ENCODE measurements around the gene HOXB5.

The HOXB5 gene

DNA sequence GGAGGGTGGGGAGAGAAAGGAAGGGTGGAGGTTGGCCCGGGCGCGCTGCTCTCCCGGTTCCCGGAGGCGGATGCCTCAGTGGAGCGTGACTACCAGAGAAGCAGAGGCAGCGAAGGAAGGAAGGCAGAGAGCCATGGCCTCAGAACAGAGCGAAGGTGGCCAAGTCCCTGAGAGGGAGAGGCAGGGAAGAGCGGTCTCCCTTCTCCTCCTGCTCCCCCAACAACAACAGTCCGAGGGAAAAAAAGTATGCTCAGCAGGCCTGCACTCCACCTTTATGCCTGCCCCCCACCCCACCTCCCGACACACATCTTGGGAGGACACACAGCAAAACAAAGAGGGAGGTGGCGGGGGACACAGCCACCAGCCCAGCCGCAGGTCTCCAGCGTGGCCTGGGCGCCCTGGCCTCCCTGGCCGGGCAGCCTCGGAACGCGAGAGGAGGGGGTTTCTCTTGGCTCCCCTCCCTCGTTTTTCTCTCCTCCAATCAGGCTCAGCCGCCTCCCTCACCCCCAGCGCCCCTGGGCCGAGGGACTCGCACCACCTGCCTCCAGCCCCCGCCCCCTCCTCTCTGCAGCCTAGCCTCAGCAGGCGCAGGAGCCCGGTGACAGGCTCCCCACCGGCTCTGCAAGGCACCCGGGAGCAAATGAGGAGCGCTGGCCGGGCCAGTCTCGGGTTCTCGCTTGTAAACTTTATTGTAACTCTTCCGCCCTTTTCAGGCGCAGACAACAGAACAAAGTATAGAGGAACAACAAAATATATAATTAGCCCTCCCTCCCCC is 18.3 kb upstream of the HOXB5 start:
- peak overlapping the region; percentile 86 for H3K4me2 ChIP-seq (ENCODE audit: low read length)
- H3K27ac ChIP-seq (ENCODE audit: low read depth, low read length): peak overlapping the region; percentile 36
- no peak for DNase-seq
- H3K23ac ChIP-seq (ENCODE audit: low read length): no peak overlapping the region
- H2AFZ ChIP-seq (ENCODE audit: insufficient read depth, low read length, poor library complexity): peak overlapping the region; percentile 20
- H3K4me1 ChIP-seq (ENCODE audit: control insufficient read depth in 1 of 2, insufficient read depth in 2 of 2, low read length in 2 of 2): peaks cover 13 to 14% of the 10 kb centered on the region in 2 experiments
- peaks cover 35% of the 10 kb centered on the region for H3K27me3 ChIP-seq (ENCODE audit: insufficient read depth, low read length)
- H3K79me2 ChIP-seq (ENCODE audit: control insufficient read depth, insufficient read depth, low read length, poor library complexity): peaks cover 5% of the 10 kb centered on the region
- H4K12ac ChIP-seq (ENCODE audit: low read depth, low read length): peak overlapping the region; percentile 75
- no peak overlapping the region for H2AK5ac ChIP-seq (ENCODE audit: low read length)
- no peaks in the 10 kb centered on the region for H3K36me3 ChIP-seq (ENCODE audit: control insufficient read depth in 1 of 2, insufficient read depth in 2 of 2, low read length in 2 of 2)
- peak overlapping the region; percentile 47 for H2BK5ac ChIP-seq (ENCODE audit: low read depth, low read length, poor library complexity)
- H3K4me3 ChIP-seq (ENCODE audit: low read depth, low read length): peak overlapping the region; percentile 13
- H4K91ac ChIP-seq (ENCODE audit: low read depth, low read length): peak overlapping the region; percentile 65
- peak overlapping the region; percentile 38 for H3K14ac ChIP-seq (ENCODE audit: low read length)
- H3K9me3 ChIP-seq (ENCODE audit: insufficient read depth, low read depth, low read length): peaks cover 2% of the 10 kb centered on the region
- peak overlapping the region; percentile 20 for H3K9ac ChIP-seq (ENCODE audit: low read length)
- H3K4ac ChIP-seq (ENCODE audit: low read depth, low read length): no peak overlapping the region
- no peak overlapping the region for H3K18ac ChIP-seq (ENCODE audit: low read length)
- H2BK120ac ChIP-seq (ENCODE audit: insufficient read depth, low read length, poor library complexity): no peak overlapping the region
- peaks cover 18% of the 10 kb centered on the region for H3K79me1 ChIP-seq (ENCODE audit: low read length)
- H2BK12ac ChIP-seq (ENCODE audit: low read length): no peak overlapping the region
- H4K8ac ChIP-seq (ENCODE audit: low read depth, low read length): peak overlapping the region; percentile 69
- no CpG with 5 or more reads among the region's 36 CpGs for WGBS (ENCODE audit: extremely low coverage, insufficient coverage, insufficient read length)

GRCh38 chr17:48611213-48611612 is 17.6 kb upstream of the HOXB5 start:
- peaks cover 2% of the 10 kb centered on the region for H3K9me3 ChIP-seq (ENCODE audit: insufficient read depth, low read depth, low read length)
- H2AK5ac ChIP-seq (ENCODE audit: low read length): no peak overlapping the region
- no CpG with 5 or more reads among the region's 22 CpGs for whole genome bisulfite sequencing (ENCODE audit: extremely low coverage, insufficient coverage, insufficient read length)
- no peak overlapping the region for H3K4me3 ChIP-seq (ENCODE audit: low read depth, low read length)
- H4K12ac ChIP-seq (ENCODE audit: low read depth, low read length): peak overlapping the region; percentile 65
- peak; percentile 35 to 52 for DNase-seq
- H2BK12ac ChIP-seq (ENCODE audit: low read length): peak overlapping the region; percentile 39
- peak overlapping the region; percentile 90 for H4K8ac ChIP-seq (ENCODE audit: low read depth, low read length)
- H4K91ac ChIP-seq (ENCODE audit: low read depth, low read length): peak overlapping the region; percentile 32
- peak overlapping the region; percentile 86 for H3K4me2 ChIP-seq (ENCODE audit: low read length)
- H3K4ac ChIP-seq (ENCODE audit: low read depth, low read length): peak overlapping the region; percentile 25
- peaks cover 5% of the 10 kb centered on the region for H3K79me2 ChIP-seq (ENCODE audit: control insufficient read depth, insufficient read depth, low read length, poor library complexity)
- H2BK5ac ChIP-seq (ENCODE audit: low read depth, low read length, poor library complexity): peak overlapping the region; percentile 52
- H3K79me1 ChIP-seq (ENCODE audit: low read length): peaks cover 18% of the 10 kb centered on the region
- H3K36me3 ChIP-seq (ENCODE audit: control insufficient read depth in 1 of 2, insufficient read depth in 2 of 2, low read length in 2 of 2): no peaks in the 10 kb centered on the region
- no peak overlapping the region for H2BK120ac ChIP-seq (ENCODE audit: insufficient read depth, low read length, poor library complexity)
- H3K9ac ChIP-seq (ENCODE audit: low read length): no peak overlapping the region
- peak overlapping the region; percentile 65 for H3K14ac ChIP-seq (ENCODE audit: low read length)
- peaks cover 34% of the 10 kb centered on the region for H3K27me3 ChIP-seq (ENCODE audit: insufficient read depth, low read length)
- peak overlapping the region; percentile 15 for H3K27ac ChIP-seq (ENCODE audit: low read depth, low read length)
- peak overlapping the region; percentile 67 for H2AFZ ChIP-seq (ENCODE audit: insufficient read depth, low read length, poor library complexity)
- H3K4me1 ChIP-seq (ENCODE audit: control insufficient read depth in 1 of 2, insufficient read depth in 2 of 2, low read length in 2 of 2): peaks cover 13 to 14% of the 10 kb centered on the region in 2 experiments
- no peak overlapping the region for H3K23ac ChIP-seq (ENCODE audit: low read length)
- peak overlapping the region; percentile 68 for H3K18ac ChIP-seq (ENCODE audit: low read length)

DNA sequence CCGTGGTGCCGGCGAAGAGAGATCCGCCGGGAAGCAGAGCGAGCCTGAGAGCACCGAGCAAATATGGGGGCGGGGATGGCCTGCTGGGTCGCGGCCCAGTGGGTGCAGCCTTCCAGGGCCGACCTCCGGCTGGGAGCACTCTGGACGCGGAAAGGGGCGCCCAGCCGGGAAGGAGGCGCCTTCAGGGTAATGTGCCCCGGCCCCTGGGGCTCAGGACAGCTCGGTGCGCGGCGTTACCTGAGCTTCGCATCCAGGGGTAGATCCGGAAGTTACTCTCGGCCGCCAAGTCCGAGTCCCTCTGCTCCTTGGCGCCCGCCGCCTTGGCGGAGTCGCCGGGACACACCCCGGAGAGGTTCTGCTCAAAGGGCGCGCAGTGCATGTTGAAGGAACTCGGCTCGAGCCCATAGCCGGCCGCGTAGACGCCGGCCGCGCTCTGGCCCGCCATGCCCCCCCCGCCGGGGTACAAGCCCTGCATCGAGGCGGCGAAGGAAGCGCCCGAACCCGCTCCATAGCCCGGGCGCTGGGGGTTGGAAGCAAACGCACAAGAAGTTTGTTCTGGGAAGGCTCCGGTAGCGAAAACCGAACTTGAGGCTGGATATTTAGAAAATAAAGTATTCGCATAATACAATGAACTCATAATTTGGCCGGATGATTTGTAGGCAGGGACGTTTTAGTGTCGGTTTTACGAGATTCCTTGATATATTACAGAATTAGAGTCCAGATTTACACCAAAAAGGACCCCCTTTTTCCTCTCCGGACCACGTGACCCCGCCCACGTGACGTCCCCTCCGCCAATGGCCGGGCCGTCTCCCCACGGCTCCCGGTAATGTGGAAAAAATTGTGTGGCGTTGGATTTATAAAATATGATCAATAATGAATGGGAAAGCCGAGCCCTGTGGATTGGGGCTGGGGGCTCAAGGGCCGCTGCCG is 17.0 kb upstream of the HOXB5 start, which contains the start of gene HOXB7:
HOXB7 (minus strand) TSS at position 736 of the 930 bp plus-strand sequence; CDS start at position 637, 99 bp downstream.
- peak within 1 kb of the TSS; percentile 71 for H3K4me3 ChIP-seq (ENCODE audit: low read depth, low read length)
- peaks cover 13 to 14% of the 10 kb centered on the region in 2 experiments for H3K4me1 ChIP-seq (ENCODE audit: control insufficient read depth in 1 of 2, insufficient read depth in 2 of 2, low read length in 2 of 2)
- H2BK120ac ChIP-seq (ENCODE audit: insufficient read depth, low read length, poor library complexity): peak within 1 kb of the TSS; percentile 73
- no peaks in the 10 kb centered on the region for H3K36me3 ChIP-seq (ENCODE audit: control insufficient read depth in 1 of 2, insufficient read depth in 2 of 2, low read length in 2 of 2)
- peaks cover 5% of the 10 kb centered on the region for H3K79me2 ChIP-seq (ENCODE audit: control insufficient read depth, insufficient read depth, low read length, poor library complexity)
- peak within 1 kb of the TSS; percentile 79 for H4K12ac ChIP-seq (ENCODE audit: low read depth, low read length)
- peak within 1 kb of the TSS; percentile 86 for H3K4me2 ChIP-seq (ENCODE audit: low read length)
- peak within 1 kb of the TSS; percentile 68 for H3K18ac ChIP-seq (ENCODE audit: low read length)
- DNase-seq: peak; percentile 45 to 66
- peaks cover 2% of the 10 kb centered on the region for H3K9me3 ChIP-seq (ENCODE audit: insufficient read depth, low read depth, low read length)
- peak within 1 kb of the TSS; percentile 98 for H4K8ac ChIP-seq (ENCODE audit: low read depth, low read length)
- peak within 1 kb of the TSS; percentile 61 for H2BK5ac ChIP-seq (ENCODE audit: low read depth, low read length, poor library complexity)
- peak within 1 kb of the TSS; percentile 90 for H4K91ac ChIP-seq (ENCODE audit: low read depth, low read length)
- peak within 1 kb of the TSS; percentile 61 for H3K27ac ChIP-seq (ENCODE audit: low read depth, low read length)
- H2AK5ac ChIP-seq (ENCODE audit: low read length): peak within 1 kb of the TSS; percentile 38
- H3K79me1 ChIP-seq (ENCODE audit: low read length): peaks cover 18% of the 10 kb centered on the region
- H3K9ac ChIP-seq (ENCODE audit: low read length): peak within 1 kb of the TSS; percentile 77
- H3K4ac ChIP-seq (ENCODE audit: low read depth, low read length): peak within 1 kb of the TSS; percentile 60
- peak within 1 kb of the TSS; percentile 39 for H2BK12ac ChIP-seq (ENCODE audit: low read length)
- peaks cover 33% of the 10 kb centered on the region for H3K27me3 ChIP-seq (ENCODE audit: insufficient read depth, low read length)
- H3K14ac ChIP-seq (ENCODE audit: low read length): peak within 1 kb of the TSS; percentile 84
- no peak within 1 kb of the TSS for H3K23ac ChIP-seq (ENCODE audit: low read length)
- no CpG with 5 or more reads among the region's 79 CpGs for WGBS (ENCODE audit: extremely low coverage, insufficient coverage, insufficient read length)
- peak within 1 kb of the TSS; percentile 84 for H2AFZ ChIP-seq (ENCODE audit: insufficient read depth, low read length, poor library complexity)

- Histone ChIP-seq H3K9ac (ENCODE audit: low read length) (no peak overlapping the region), H3K27ac (ENCODE audit: low read depth, low read length) (peak overlapping the region; percentile 61)
- no CpG with 5 or more reads among the region's 15 CpGs for WGBS (ENCODE audit: extremely low coverage, insufficient coverage, insufficient read length)
Measured at GRCh38 chr17:48609759-48610281, 16.2 kb upstream of the HOXB5 start.

More at GRCh38 chr17:48609759-48610281, 16.2 kb upstream of the HOXB5 start:
- peak overlapping the region; percentile 61 for H2BK5ac ChIP-seq (ENCODE audit: low read depth, low read length, poor library complexity)
- H2BK120ac ChIP-seq (ENCODE audit: insufficient read depth, low read length, poor library complexity): no peak overlapping the region
- H3K36me3 ChIP-seq (ENCODE audit: control insufficient read depth in 1 of 2, insufficient read depth in 2 of 2, low read length in 2 of 2): no peaks in the 10 kb centered on the region
- no peak for DNase-seq
- H4K12ac ChIP-seq (ENCODE audit: low read depth, low read length): peak overlapping the region; percentile 79
- H2AFZ ChIP-seq (ENCODE audit: insufficient read depth, low read length, poor library complexity): peak overlapping the region; percentile 84
- no peak overlapping the region for H3K18ac ChIP-seq (ENCODE audit: low read length)
- peak overlapping the region; percentile 98 for H4K8ac ChIP-seq (ENCODE audit: low read depth, low read length)
- H3K4me2 ChIP-seq (ENCODE audit: low read length): peak overlapping the region; percentile 86
- H3K4ac ChIP-seq (ENCODE audit: low read depth, low read length): no peak overlapping the region
- peaks cover 2% of the 10 kb centered on the region for H3K9me3 ChIP-seq (ENCODE audit: insufficient read depth, low read depth, low read length)
- H2AK5ac ChIP-seq (ENCODE audit: low read length): no peak overlapping the region
- peak overlapping the region; percentile 90 for H4K91ac ChIP-seq (ENCODE audit: low read depth, low read length)
- peak overlapping the region; percentile 71 for H3K4me3 ChIP-seq (ENCODE audit: low read depth, low read length)
- H3K23ac ChIP-seq (ENCODE audit: low read length): no peak overlapping the region
- peaks cover 18% of the 10 kb centered on the region for H3K79me1 ChIP-seq (ENCODE audit: low read length)
- H3K79me2 ChIP-seq (ENCODE audit: control insufficient read depth, insufficient read depth, low read length, poor library complexity): peaks cover 5% of the 10 kb centered on the region
- peak overlapping the region; percentile 84 for H3K14ac ChIP-seq (ENCODE audit: low read length)
- no peak overlapping the region for H2BK12ac ChIP-seq (ENCODE audit: low read length)
- peaks cover 13 to 14% of the 10 kb centered on the region in 2 experiments for H3K4me1 ChIP-seq (ENCODE audit: control insufficient read depth in 1 of 2, insufficient read depth in 2 of 2, low read length in 2 of 2)
- H3K27me3 ChIP-seq (ENCODE audit: insufficient read depth, low read length): peaks cover 33% of the 10 kb centered on the region

Data from trophoblast cell (in vitro differentiated cells and primary cell).